ENCODE data around the gene PGRMC2.

PGRMC2 gene

DNA sequence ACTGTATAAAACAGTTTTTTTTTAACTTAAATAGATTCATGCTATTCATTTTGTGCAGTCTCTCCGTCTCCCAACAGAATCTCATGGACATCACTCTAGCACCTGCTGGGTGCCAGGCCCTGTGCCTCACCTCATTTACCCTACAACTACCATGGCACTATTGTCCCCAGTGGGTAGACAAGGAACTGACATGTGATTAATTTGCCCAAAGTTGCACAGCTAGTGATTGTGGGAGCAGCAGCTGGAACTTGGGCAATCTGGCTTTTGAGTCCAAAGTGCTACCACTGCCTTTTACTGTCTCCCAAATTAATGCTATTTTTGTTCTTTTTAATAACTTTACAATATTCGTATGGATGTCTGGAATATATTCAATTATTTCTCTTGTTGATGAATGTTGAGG lies 11.2 kb upstream of the PGRMC2 start:
- DNase-seq (ENCODE audit: low read depth), result no peak

DNA sequence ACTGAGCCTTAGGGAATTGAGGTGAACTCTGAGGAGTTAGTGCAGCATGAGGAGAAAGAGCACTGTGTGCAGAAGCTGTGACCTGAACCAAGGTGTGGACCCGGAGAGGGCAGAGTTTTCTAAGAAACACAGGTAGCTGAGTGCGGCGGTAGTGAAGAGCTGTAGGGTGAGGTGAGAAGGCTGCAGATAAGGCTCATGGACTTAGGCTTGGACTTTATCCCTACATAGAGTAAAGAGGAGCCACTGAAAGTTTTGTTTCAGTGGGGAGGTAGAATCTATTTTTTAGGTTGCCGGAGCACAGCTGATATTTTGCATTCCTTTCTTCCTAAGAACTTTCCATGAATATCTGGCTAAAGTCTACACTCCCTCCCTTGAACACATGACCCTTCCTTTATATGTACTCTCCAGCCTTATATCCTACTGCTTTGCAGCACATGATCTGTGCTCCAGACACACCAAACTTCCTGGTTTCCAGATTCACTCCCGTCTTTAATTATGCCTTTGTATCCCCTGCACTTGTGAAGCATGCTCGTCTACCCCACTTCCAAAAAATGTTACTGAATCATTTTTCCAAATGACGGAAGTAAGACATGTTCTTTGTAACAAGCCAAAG lies 10.6 kb upstream of the PGRMC2 start:
- no peak for DNase-seq (ENCODE audit: low read depth)

DNA sequence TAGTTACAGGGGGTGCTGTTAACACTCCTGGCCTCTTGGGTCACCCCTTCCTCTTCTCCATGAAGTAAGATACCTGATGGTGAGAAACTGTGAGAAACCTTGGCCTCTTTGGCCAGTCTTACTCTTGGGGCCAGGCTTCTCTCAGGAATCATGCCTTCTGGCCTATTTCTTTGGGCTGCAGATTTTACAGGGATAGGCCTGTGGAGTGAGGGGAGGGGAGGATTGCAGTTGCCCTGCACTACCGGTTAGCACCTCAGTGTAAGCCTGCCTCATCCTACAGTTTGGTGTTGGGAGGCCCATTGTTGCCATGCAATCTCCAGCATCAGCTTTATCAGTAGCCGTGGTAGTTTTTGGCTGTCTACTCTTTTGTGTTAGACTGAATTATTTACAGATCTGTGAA lies 7.6 kb upstream of the PGRMC2 start:
- no peak for DNase-seq (ENCODE audit: low read depth)

DNA sequence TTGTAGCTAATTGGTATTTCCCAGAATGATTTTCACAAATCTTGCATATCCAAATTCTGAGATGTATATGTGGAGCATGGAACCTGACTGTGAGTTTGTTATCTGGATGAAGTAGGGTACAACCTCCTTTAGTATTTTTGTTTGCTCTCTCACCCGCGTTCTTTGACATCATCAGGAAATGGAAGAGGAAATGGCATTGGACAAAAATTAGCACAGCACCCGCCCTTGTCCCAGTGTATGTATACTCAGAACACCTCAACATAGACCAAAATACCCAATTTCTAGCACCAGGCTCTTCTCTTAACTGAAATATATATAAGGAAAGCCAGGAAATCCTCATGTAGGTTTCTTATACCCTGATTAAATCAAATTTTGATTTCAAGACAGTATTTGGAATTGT lies 6.9 kb upstream of the PGRMC2 start:
- no peak for DNase-seq (ENCODE audit: low read depth)

DNA sequence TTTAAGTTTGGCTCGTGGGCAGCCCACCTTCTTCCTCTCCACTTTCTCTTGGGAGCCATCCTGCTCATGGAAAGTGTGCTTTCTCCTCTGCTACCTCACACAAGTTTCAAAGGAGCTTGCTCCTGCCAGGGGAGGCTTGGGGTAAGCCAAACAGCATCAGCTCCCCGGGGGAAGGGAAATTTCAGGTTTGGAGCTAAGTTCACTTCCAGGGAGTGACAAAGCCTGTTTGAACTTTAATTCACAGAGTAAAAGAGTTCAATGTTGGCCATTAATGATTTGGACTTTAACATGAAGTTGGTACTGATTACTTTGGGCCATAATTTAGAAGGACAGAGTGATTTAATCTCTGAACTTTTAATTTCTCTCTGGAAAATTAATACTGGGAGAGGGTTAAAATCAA lies 4.7 kb upstream of the PGRMC2 start:
- no peak for DNase-seq (ENCODE audit: low read depth)

DNA sequence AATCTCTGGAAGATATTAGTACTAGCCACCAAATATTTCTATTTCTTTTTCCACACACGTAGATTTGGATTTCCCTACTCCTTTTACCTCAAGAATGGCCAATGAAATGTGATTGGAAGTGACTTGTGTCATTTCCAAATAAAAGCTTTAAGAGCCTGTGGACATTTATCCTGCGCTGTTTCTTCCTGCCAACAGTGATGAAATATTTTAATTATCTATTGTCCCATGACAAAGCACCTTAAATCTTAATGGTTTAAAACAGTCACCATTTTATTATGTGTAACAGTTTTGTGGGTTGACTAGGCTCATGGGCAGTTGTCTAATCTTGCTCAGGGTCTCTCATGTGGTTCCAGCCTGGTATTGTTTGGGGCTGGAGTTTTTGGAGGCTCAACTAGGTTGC lies 3.5 kb upstream of the PGRMC2 start:
- no peak for DNase-seq (ENCODE audit: low read depth)

DNA sequence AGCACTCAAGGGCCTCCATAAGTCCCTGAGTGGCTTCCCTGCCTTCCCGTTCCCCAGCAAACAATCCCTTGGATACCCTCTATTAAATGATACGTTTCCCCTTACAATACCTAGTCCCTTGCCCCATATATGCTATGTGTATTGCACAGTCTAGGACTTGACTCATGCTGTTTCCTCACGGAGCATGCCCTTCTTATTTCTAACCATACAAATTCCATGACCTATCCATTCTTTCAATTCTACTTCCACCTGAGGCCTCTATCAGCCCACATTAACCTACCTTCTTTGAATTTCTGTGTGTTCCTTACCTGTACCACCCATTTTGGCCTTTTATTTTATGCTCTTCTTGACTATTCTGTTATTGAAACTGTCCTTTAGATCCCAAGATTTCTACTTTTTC lies 2.9 kb upstream of the PGRMC2 start:
- no peak for DNase-seq (ENCODE audit: low read depth)

DNA sequence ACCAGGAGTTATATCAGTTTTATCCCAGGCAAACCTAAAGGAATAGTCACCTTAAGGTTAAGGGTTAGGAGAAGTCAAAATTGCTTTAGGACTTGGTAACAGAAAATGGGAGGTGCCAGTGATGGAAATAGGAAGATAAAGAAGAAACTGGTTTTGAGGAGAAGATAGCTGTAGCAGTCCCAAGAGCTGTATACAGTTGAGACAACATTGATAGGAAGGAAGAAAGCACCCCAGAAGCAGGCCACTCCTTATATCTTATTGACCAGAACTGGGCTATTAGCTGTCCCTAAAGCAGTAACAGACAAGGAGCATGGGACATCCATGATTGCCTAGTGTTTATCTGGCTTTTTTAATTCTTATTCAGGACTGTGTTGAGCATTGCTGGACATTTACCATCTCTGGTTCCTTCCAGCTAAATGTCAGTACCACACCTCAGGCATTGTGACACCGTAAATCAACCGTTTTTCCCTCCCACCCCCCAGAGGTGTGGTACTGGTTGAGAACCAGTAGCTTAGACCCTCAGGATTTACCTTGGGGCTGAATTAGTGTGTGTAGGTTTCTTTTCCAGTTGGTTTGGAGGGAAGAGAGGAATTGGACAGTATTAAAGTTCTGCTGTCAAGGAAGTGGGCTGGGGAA lies 2.0 kb upstream of the PGRMC2 start:
- DNase-seq (ENCODE audit: low read depth), result no peak

DNA sequence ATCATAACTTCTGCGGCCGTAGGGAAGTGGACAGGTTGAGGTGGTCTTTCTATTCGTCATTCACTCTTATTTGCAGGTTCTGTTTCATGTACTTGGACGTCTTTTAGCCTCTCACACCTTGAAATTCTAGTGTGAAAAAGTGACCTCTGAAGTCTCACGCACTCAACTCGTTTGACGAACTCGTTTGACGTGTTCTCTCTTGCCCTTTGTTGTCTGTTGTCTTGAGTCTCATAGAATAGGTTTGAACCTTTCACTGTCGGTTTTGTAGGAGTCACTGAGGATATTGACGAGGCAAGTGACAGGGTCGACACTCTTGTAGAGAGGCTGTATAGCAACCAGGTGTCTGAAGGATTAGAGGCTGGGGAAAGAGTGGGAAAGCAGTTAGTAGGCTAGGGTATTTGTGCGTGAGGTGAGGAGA lies 1.1 kb upstream of the PGRMC2 start:
- no peak for DNase-seq (ENCODE audit: low read depth)

DNA sequence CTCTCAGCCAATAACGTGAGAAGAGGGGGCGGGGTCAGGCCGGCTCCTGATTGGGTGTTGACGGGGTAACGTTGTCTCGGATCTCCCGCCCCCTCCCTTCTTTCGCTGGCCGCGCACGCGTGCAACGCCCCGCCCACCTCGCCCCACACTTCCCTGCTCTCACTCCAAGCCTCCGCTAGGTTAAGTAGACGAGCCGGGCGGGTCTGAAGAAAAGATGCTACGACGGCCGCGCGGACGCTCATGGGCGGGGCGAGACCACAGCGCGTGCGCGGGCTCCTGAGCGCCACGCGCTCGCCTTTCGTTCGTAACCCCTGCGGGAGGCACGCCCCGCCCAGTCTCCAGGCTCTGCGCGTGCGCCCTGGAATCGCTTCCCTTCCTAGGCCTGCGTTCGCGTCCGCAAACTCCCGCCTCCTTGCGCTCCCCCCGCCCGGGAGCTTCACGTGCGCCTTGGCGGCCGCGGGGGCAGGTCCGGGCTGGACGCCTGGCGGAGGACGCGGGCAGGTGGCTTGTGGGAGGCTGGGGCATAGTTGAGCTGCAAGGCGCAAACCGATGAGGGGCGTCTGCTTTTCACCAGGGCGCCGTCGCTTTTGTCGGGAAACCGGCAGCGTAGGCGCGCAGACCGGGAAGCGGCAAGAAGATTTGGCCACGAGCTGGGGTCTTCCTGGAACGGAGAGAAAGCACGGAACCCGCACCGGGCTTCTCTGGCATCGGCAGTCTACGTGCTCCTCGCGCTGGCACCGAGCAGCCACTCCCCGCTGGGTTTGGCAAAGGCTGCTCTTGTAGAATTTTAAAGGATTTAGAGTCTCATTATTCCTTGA lies 467 bp upstream of the PGRMC2 start:
- DNase-seq (ENCODE audit: low read depth), result peak; percentile 99

DNA sequence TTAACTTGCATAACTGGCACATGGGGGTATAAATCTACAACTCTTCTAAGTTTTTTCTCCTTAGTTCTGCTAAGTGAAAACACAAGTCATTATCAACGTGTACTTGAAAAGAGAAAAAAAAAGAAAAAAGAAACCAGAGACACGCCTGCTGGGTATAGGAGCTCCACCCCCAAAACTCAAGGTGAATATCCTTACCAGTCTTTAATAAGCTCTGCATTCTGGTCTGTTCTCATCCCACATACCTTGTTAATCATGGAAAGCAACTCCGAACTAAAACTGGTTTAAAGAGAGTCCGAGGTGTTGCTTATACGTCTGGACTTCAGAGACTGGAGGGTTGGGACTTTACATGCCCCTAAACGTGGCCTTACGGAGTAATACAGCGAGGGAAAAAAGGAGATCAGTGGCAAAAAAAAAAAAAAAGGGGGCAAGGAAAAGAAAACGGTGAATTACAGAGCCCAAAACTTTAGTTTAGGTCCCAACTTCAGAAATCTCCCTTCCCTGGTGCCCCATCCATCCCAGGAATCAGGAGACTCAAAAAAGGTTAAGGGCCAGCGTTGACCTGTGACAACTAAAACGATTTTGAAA lies 1.0 kb downstream of the PGRMC2 start:
- no peak for DNase-seq (ENCODE audit: low read depth)

DNA sequence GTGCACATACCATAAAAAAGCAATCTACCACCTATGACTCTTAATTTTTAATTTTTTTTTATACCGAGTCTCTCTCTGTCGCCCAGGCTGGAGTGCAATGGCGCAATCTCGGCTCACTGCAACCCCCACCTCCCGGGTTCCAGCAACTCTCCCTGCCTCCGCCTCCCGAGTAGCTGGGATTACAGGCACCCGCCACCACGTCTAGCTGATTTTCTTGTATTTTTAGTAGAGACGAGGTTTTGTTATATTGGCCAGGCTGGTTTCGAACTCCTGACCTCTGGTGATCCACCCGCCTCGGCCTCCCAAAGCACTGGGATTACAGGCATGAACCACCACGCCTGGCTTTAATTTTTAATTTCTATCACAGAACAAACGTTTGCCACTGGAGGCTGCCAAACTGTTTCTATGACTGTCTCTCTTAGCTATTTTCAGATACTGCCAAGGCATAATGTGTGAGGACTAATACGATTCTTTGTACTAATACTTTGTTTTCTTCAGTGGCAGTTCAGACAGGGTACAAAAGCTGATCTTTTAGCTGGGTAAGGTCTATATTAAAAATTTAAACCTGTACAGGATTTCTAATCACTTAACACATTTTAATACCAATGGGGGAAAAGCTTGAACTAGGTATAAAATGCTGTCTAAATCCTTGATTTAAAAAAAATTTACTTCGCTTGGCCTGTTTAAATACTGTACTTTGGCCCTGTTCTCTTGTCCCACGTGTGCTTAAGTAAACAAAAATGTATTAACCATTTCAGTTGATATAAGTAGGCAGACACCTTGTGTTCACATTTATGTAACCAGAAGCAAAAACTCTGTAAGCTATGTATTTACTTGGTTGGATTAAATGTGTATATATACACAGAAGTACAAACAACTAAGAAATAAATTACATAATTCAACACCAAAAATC lies 2.3 kb downstream of the PGRMC2 start:
- no peak for DNase-seq (ENCODE audit: low read depth)

DNA sequence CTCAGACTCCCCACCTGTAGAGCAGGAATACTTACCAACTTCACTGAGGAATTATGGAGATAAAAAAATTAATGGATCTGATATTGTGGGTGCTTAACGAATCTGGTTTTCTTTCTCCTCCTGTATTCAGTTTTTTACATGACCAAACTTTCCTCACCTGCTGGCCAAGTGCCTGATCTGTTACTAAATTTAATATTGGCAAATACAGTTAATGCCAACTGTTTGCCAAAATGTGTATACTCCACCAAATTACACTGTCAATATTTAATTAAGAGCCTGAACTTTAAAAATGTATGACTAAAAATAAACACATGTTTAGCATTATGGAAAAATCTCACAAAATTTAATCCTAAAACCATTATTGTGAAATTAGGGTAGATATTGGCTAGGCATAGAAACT lies 3.3 kb downstream of the PGRMC2 start:
- no peak for DNase-seq (ENCODE audit: low read depth)

DNA sequence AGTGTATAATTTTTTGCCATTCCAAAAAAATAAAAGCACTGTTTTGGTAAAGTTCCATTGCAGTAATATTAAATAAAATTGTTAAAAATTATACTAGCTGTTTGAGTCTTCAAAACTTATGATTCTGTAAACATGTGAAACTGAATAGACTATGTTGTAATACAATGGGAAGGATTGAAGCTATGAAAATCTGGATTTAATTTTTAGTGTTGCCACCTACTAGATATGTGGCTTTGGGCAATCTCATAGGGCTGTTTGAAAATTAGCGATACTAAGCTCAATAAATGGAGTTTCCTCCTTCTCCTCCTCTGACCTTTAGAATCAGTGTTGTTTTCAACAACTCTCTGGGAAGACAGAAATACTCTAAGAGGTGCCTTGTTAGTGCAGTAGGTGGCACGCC lies 4.5 kb downstream of the PGRMC2 start:
- DNase-seq (ENCODE audit: low read depth), result no peak

DNA sequence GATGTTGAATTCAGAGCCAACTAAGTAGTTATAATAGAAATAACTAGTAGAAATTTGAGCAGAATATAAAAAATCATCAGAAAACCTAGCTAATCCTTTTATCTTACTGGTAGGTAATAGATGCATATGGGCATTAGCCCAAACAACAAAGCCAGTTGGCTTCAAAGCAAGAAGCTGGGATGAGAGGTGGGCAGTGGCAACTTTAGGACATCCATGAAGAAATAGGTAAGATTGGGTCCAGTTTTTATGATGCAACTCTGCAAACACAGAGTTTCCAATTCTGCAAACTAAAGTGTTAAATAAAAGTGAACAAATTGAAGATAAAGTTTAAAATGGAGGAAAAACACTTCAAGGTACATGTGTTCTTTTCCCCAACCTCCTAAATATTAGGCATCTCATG lies 5.1 kb downstream of the PGRMC2 start:
- no peak for DNase-seq (ENCODE audit: low read depth)

DNA sequence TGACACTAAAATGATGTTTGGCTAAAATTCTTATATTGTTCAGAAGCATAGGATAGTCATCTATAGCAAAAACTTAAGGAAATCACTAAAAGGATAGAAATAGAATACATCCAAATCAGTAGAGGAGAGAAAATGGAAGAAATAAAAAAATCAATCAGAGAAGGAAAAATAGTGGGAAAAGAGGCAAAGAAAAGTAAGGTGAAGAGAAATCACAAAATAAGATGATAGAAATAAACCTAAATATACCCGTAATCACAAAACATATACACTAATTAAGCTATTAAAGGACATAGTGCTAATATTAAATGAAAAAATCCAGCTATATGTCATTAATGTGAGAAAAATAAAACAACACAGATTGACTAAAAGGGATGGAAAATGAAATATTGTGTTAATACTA lies 6.3 kb downstream of the PGRMC2 start:
- no peak for DNase-seq (ENCODE audit: low read depth)

DNA sequence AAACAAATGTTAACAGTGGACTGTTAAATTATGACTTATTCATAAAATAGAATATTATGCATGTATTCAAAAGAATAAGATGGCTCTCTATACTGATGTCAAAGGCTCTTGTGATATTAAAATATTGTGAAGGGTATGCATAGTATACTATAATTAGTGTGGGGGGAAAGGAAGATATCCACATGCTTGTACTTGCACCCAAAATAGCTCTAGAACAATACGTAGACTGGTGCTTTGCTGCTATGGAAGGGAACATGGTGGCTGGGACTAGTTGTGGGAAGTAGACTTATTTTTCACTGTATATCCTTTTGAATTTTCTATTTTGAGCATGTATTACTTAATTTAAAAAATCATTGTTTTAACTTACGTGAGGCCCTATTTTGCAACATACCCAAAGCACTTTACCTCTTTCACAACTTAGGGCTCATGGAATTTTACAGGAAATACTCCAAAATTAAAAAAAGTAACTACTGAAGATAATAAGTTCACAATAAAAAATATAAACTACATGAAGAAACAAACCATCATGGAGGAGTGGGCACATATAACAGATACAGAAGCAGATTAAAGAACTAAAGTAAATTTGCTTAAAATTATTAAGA lies 7.9 kb downstream of the PGRMC2 start:
- no peak for DNase-seq (ENCODE audit: low read depth)

DNA sequence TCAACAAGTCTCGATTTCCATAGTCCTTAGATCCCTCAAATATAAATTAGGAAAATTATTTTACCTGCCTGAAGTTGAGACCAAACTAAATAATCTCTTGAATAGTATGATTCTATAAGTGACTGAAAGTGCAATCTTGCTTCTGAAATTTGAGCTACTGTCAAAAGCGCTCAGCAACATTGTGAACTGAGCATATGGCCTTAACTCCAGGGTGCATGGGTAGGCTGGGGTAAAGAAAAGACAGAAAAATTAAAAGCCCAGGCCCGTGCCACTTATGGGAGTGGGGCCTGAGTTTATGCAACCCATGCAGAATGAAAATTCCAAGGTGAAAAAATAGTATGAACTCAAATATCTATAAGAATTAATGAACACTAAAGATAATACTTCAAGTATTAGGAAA lies 9.8 kb downstream of the PGRMC2 start:
- no peak for DNase-seq (ENCODE audit: low read depth)

DNA sequence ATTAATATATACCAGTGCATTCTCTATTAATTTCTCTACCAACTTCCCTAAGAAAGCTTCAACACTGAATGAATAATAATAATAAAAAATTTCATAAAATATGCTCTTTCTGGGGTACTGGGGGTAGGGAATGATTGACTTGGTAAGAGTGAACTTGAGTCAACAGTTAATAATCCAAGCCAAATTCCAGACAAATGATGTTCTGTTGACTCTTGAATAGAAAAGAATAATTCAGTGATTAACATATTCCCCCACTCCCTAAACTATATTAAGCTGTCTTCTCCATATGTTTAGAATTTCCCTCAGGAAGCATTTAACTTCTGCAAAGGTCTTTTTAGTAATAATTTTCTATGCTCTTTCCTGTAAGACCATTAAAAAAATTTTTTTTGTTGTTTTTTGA lies 12.3 kb downstream of the PGRMC2 start:
- no peak for DNase-seq (ENCODE audit: low read depth)

DNA sequence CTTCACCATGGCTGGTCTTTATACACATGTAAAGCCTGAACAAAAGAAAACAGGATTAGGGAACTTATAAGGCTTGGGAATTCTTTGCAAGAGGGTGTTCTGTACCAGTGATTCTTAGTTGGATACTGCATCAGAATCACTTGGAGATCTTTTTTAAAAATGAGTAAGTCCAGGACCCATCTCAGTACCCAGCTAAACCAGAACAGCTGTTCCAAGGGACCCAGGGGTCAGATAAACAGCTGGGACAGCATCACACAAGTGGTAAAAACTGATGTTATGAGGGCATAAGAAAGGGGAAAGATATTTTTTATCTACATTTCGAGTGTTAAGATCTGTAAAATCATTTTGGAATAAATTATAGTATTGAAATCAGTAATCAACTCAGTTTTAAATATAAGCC lies 16.1 kb downstream of the PGRMC2 start:
- DNase-seq (ENCODE audit: low read depth), result no peak

DNA sequence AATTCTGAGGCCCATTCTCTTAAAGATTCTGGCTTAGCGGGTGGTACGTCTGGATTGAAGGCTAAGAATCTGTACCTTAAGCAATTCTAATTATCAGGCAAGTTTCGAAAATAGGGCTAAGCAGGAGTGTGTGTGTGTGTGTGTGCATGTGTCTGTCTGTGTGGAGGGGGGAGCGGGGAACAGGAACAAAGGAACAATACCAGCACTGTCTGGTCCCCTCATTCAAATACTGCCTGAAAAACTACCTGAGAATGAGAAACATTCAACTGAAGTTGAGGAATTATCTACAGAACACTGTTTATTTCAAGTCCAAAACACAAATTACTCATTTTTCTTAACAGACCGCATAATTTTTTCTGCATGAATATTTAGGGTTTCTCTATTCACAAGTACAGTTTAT lies 18.6 kb downstream of the PGRMC2 start:
- DNase-seq (ENCODE audit: low read depth), result no peak

DNA sequence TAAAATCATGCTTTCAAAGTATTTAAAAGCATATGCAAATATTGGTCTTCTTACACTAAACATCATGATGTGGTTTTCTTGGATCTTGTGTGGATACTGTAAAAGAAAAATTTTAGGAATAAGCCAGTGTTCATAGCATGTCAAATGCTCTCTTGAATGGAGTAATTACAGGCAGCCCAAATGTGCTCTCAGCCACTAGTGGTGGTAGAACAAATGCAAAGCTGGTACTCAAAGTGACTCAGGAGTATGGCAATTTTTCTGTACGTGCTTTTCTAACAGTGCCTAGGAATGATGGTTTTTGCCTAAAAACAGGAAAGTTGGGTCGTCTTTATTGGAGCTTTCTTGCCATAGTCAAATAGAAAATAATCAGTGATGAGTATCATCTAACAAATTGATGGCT lies 19.9 kb downstream of the PGRMC2 start:
- no peak for DNase-seq (ENCODE audit: low read depth)
